Panc1 (cell line): ENCODE measurements around the gene CAV2. TPM values are rescaled to one million over a fixed set of nuclear protein-coding genes. Genes with fewer than 3 reads are reported as not detected.

Source experiments
- ATAC-seq: fragments of 200-7000 bp; cut with Tn5 transposase; 2 replicates; pipeline ENCODE4 v1.9.1; 2020; ENCODE audit warnings: mild to moderate bottlenecking, moderate library complexity
- BruUV-seq: library from RNA; stranded (reverse); fragments of 400-500 nt; replicated peaks from 2 replicates; lab custom pipeline; 2021; lab: Mats Ljungman, UMichigan
- CTCF ChIA-PET: fragments of 300-600 bp; sonication (Branson Sonifier 250); formaldehyde crosslinking; loops from one replicate; lab custom pipeline; 2022; ENCODE audit warnings: antibody characterized with exemption; lab: Charles Lee
- POLR2A ChIA-PET: fragments of 300-600 bp; sonication (Branson Sonifier 250); formaldehyde crosslinking; loops from one replicate; lab custom pipeline; 2022; ENCODE audit warnings: antibody characterized with exemption; lab: Charles Lee
- DNase-seq: peaks from one replicate; pipeline ENCODE4 v3.0.0-alpha.2; 2010; ENCODE audit warnings: low read depth, low spot score
- H3K27ac ChIP-seq: 2 replicates; pipeline ENCODE4 v1.5.1; 2011; ENCODE audit warnings: mild to moderate bottlenecking, low read length, inconsistent platforms
- H3K27me3 ChIP-seq: fragments of 200-500 bp; sonication (Bioruptor generic); 2 replicates; pipeline ENCODE4 v1.6.0; 2014; ENCODE audit warnings: low read length, inconsistent platforms; ENCODE audit not compliant: control insufficient read depth, insufficient read depth
- H3K36me3 ChIP-seq: fragments of 200-500 bp; sonication (Bioruptor generic); 2 replicates; pipeline ENCODE4 v1.5.1; 2014; ENCODE audit warnings: inconsistent platforms, mild to moderate bottlenecking, low read length, moderate library complexity; ENCODE audit not compliant: control insufficient read depth, insufficient read depth
- H3K4me1 ChIP-seq: 2 replicates; pipeline ENCODE4 v1.5.1; 2011; ENCODE audit warnings: inconsistent platforms, mild to moderate bottlenecking, low read length, moderate library complexity; ENCODE audit not compliant: control insufficient read depth, insufficient read depth
- H3K4me3 ChIP-seq, 2 experiments: 2 replicates each; pipeline ENCODE4 v1.5.1; 2011 to 2012; ENCODE audit warnings: low read depth in 2 of 2, low read length in 2 of 2, mild to moderate bottlenecking in 2 of 2, inconsistent platforms in 1 of 2, moderate library complexity in 1 of 2
- H3K9me3 ChIP-seq: fragments of 200-500 bp; sonication (Bioruptor generic); 2 replicates; pipeline ENCODE4 v1.5.1; 2014; ENCODE audit warnings: low read depth, mild to moderate bottlenecking, inconsistent platforms, low read length, moderate library complexity; ENCODE audit not compliant: control insufficient read depth, insufficient read depth
- CTCF ChIP-seq: fragments of 450-650 bp; IDR thresholded peaks from 2 replicates; pipeline ENCODE4 v1.5.1; 2017; ENCODE audit warnings: mild to moderate bottlenecking
- POLR2AphosphoS5 ChIP-seq: IDR thresholded peaks from 2 replicates; pipeline ENCODE4 v1.6.1; 2012; ENCODE audit warnings: mild to moderate bottlenecking, low read depth, low read length, moderate library complexity
- REST ChIP-seq, 2 experiments: IDR thresholded peaks; 2 replicates each; pipeline ENCODE4 v1.6.1; 2011 to 2012; ENCODE audit warnings: low read depth in 2 of 2, control low read depth in 1 of 2, low read length in 1 of 2, mild to moderate bottlenecking in 1 of 2, moderate library complexity in 1 of 2; ENCODE audit not compliant: insufficient read depth in 1 of 2
- SIN3A ChIP-seq: IDR thresholded peaks from 2 replicates; pipeline ENCODE4 v1.6.1; 2012; ENCODE audit warnings: low read depth, mild to moderate bottlenecking, low read length, moderate library complexity, borderline replicate concordance; ENCODE audit not compliant: insufficient read depth
- TCF7L2 ChIP-seq: IDR thresholded peaks from 2 replicates; pipeline ENCODE4 v1.6.1; 2011; ENCODE audit warnings: mild to moderate bottlenecking, low read depth, low read length, inconsistent platforms
- in situ Hi-C: cut with HindIII; loops from 2 replicates; pipeline ENCODE4 v1.10.0; 2016; ENCODE audit warnings: low sequenced_read_pairs, low pct_unique_long_range_greater_than_20kb
- intact Hi-C: fragments of 100-400 bp; cut with micrococcal nuclease; formaldehyde crosslinking; loops from one replicate; pipeline ENCODE4 v1.10.0; 2022; ENCODE audit not compliant: unreplicated experiment
- total RNA-seq: library from RNA; stranded (reverse); gene quantifications from one replicate; pipeline ENCODE4 v1.2.1, GENCODE V29; 2021; ENCODE audit not compliant: unreplicated experiment

Gene CAV2
- total RNA-seq, 1 experiment from 2014 or later, result 217 TPM

GRCh38 chr7:116517626-116518025 is 18.1 kb downstream of the CAV2 start:
- H3K27ac ChIP-seq, result peak overlapping the region; percentile 92
- in situ Hi-C loops, result no loop called here
- intact Hi-C loops, result no loop called here

GRCh38 chr7:116518961-116519360 is 19.4 kb downstream of the CAV2 start:
- TF ChIP-seq POLR2AphosphoS5 (no peak), CTCF (no peak), TCF7L2 (no peak), SIN3A (no peak), REST (IDR thresholded peaks at IDR 0.05; ENCODE audit: insufficient read depth in 1 of 2, low read depth in 2 of 2, low read length in 1 of 2) (no peak)
- BruUV-seq, result no TSS peak
- Histone ChIP-seq H3K4me1 (peaks cover 67% of the 10 kb centered on the region), H3K4me3 (no peak overlapping the region), H3K36me3 (no peaks in the 10 kb centered on the region), H3K27ac (peak overlapping the region; percentile 92), H3K9me3 (no peaks in the 10 kb centered on the region), H3K27me3 (no peaks in the 10 kb centered on the region)
- DNase-seq (no peak), ATAC-seq (no peak)
- ChIA-PET POLR2A (no interaction called here), CTCF (no interaction called here)
- intact Hi-C loops, result no loop called here
- in situ Hi-C loops, result no loop called here

More at GRCh38 chr7:116517626-116518025, 18.1 kb downstream of the CAV2 start:
- no TSS peak for BruUV-seq
- Histone ChIP-seq H3K27me3 (no peaks in the 10 kb centered on the region), H3K9me3 (no peaks in the 10 kb centered on the region), H3K4me3 (no peak overlapping the region), H3K36me3 (no peaks in the 10 kb centered on the region), H3K4me1 (peaks cover 66% of the 10 kb centered on the region)
- ATAC-seq (no peak), DNase-seq (no peak)
- ChIA-PET POLR2A (no interaction called here), CTCF (no interaction called here)
- TF ChIP-seq TCF7L2 (no peak), CTCF (no peak), REST (IDR thresholded peaks at IDR 0.05; ENCODE audit: insufficient read depth in 1 of 2, low read depth in 2 of 2, low read length in 1 of 2) (no peak), SIN3A (no peak), POLR2AphosphoS5 (no peak)
